Putamen (tissue), 1 donor: ENCODE results near the gene SLC66A2.
A peak's percentile ranks its signal among the peaks of the same experiment; 100 is the strongest.
"Not testable (repeated sequence)": the region's sequence is repeated elsewhere in the genome, so short reads cannot be mapped to it uniquely, and the experiment has no call there.

Experiments used
- DNase-seq: peaks from one replicate; pipeline ENCODE4 v3.0.0-alpha.2; 2016; ENCODE audit warnings: low spot score

SLC66A2 gene

GRCh38 chr18:79951545-79952455 is at the start of gene SLC66A2:
SLC66A2 (minus strand) TSS chr18:79951653; CDS start chr18:79950926, 727 bp downstream.
- DNase-seq, result peak; percentile 90

- DNase-seq, result no peak
These were observed 49.4 kb upstream of the SLC66A2 start for GRCh38 chr18:80000877-80001276.

GRCh38 chr18:79999701-80000100 is 48.2 kb upstream of the SLC66A2 start:
- not testable (repeated sequence) for DNase-seq

GRCh38 chr18:79991494-79991893 is 40.0 kb upstream of the SLC66A2 start:
- DNase-seq, result no peak

- no peak for DNase-seq
These were observed 37.7 kb upstream of the SLC66A2 start for GRCh38 chr18:79989195-79989497.

GRCh38 chr18:79988451-79989194 is 37.2 kb upstream of the SLC66A2 start, which contains the start of gene TXNL4A:
TXNL4A (minus strand) TSS chr18:79988563; CDS start chr18:79988392, 171 bp downstream.
- peak; percentile 90 for DNase-seq

GRCh38 chr18:79988071-79988450 is 36.6 kb upstream of the SLC66A2 start:
- DNase-seq, result peak; percentile 65

- no peak for DNase-seq
These were observed 36.1 kb upstream of the SLC66A2 start for GRCh38 chr18:79987566-79987965.

GRCh38 chr18:79986726-79987125 is 35.3 kb upstream of the SLC66A2 start:
- DNase-seq, result no peak

- no peak for DNase-seq
These were observed 33.7 kb upstream of the SLC66A2 start for GRCh38 chr18:79985172-79985571.

- DNase-seq, result no peak
These were observed 32.3 kb upstream of the SLC66A2 start for GRCh38 chr18:79983793-79984192.

- DNase-seq, result no peak
These were observed 31.8 kb upstream of the SLC66A2 start for GRCh38 chr18:79983253-79983652.

GRCh38 chr18:79982736-79983135 is 31.3 kb upstream of the SLC66A2 start:
- DNase-seq, result peak; percentile 63

GRCh38 chr18:79980585-79980984 is 29.1 kb upstream of the SLC66A2 start:
- DNase-seq, result no peak

- DNase-seq, result no peak
These were observed 28.4 kb upstream of the SLC66A2 start for GRCh38 chr18:79979843-79980242.

GRCh38 chr18:79975985-79976680 is 24.7 kb upstream of the SLC66A2 start:
- no peak for DNase-seq

- no peak for DNase-seq
These were observed 23.6 kb upstream of the SLC66A2 start for GRCh38 chr18:79975043-79975442.

- no peak for DNase-seq
These were observed 22.7 kb upstream of the SLC66A2 start for GRCh38 chr18:79974025-79974654.

GRCh38 chr18:79973517-79973916 is 22.1 kb upstream of the SLC66A2 start:
- DNase-seq, result no peak

GRCh38 chr18:79972720-79973119 is 21.3 kb upstream of the SLC66A2 start:
- DNase-seq, result no peak

- DNase-seq, result no peak
These were observed 20.5 kb upstream of the SLC66A2 start for GRCh38 chr18:79971986-79972385.
